Thyroid gland (tissue), 4 donors: ENCODE results near the gene LAMA3. TPM values are rescaled to one million over a fixed set of nuclear protein-coding genes. Genes with fewer than 3 reads are reported as not detected.
A peak's percentile ranks its signal among the peaks of the same experiment; 100 is the strongest.

Experiments
- DNase-seq, 2 donors: peaks; one replicate each; pipeline ENCODE4 v3.0.0-alpha.2; 2019
- H3K27ac ChIP-seq, 3 donors: fragments of 200-600 bp; sonication (generic); 1 replicate in 2 of 3; 2 replicates in 1 of 3; pipeline ENCODE4 v1.5.1; 2016 to 2019; ENCODE audit warnings: mild to moderate bottlenecking in 1 of 3, moderate library complexity in 1 of 3
- H3K27me3 ChIP-seq: fragments of 200-600 bp; sonication (generic); one replicate; pipeline ENCODE4 v1.5.1; 2019
- H3K36me3 ChIP-seq, 2 donors: fragments of 200-600 bp; sonication (generic); one replicate each; pipeline ENCODE4 v1.5.1; 2016 to 2019
- H3K4me1 ChIP-seq, 2 donors: fragments of 200-600 bp; sonication (generic); one replicate each; pipeline ENCODE4 v1.5.1; 2017 to 2019
- H3K4me3 ChIP-seq, 3 donors: fragments of 200-600 bp; sonication (generic); replicated peaks in 1 of 3; 1 replicate in 2 of 3; 2 replicates in 1 of 3; pipeline ENCODE4 v1.5.1; 2016; ENCODE audit warnings: mild to moderate bottlenecking in 1 of 3
- H3K9me3 ChIP-seq: fragments of 200-600 bp; sonication (generic); one replicate; pipeline ENCODE4 v1.5.1; 2017
- POLR2A ChIP-seq, 2 donors: fragments of 450-650 bp; IDR thresholded peaks; one replicate each; pipeline ENCODE4 v1.6.1; 2017; ENCODE audit warnings: antibody characterized with exemption in 2 of 2, mild to moderate bottlenecking in 2 of 2, moderate library complexity in 1 of 2
- WGBS, 2 donors: methylation state at CpG; one replicate each; pipeline ENCODE4 v1.1.5; 2017; 5-methylcytosine and 5-hydroxymethylcytosine counted together
- intact Hi-C: fragments of 100-400 bp; cut with DNase I; formaldehyde crosslinking; loops from one replicate; pipeline ENCODE4 v1.15.1; 2023
- total RNA-seq, 4 donors: library from RNA; depleted of rRNA; stranded (reverse); fragments of >200 nt; gene quantifications; one replicate each; pipeline ENCODE4 v1.2.3, GENCODE V29; 2016
- TF ChIP-seq, protein P1 (sequence below), 6 experiments: fragments of 200-600 bp in 3 of 6; fragments of 450-650 bp in 3 of 6; sonication (generic) in 3 of 6; IDR thresholded peaks; one replicate each; pipeline ENCODE4 v1.5.1; 2016 to 2019; ENCODE audit warnings: antibody characterized with exemption in 6 of 6, mild to moderate bottlenecking in 2 of 6, inconsistent platforms in 1 of 6, moderate library complexity in 1 of 6

Gene LAMA3
- total RNA-seq, 4 donors from 2014 or later: 7.5 to 12.1 (median 8.9) TPM

DNA sequence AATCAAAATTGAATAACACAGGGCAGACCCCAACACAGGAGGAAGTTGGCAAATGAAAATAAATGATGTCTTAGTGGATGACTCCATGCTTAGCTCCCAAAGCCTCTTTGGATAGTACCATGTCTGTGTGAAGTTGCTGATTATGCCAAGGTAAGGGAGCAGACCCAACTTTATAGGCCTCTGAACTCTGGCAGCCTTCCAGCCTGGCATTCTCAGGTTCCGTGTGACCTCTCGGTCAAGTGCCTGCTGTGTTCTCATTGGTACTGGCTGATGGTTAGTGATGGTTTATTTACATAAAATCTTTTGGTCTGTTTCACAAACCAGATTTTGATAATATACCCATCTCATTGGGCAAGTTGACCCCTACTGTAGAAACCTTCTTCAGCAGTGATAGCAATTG, 213.1 kb downstream of the LAMA3 start:
- no peaks in the 10 kb centered on the region for H3K9me3 ChIP-seq
- intact Hi-C loops: no loop called here
- no peaks in the 10 kb centered on the region for H3K27me3 ChIP-seq
- WGBS, 2 donors: 61 to 73% methylated on average over 2 of the region's 2 CpGs
- H3K27ac ChIP-seq: no peak overlapping the region
- H3K36me3 ChIP-seq: no peaks in the 10 kb centered on the region
- TF ChIP-seq, protein P1, sequence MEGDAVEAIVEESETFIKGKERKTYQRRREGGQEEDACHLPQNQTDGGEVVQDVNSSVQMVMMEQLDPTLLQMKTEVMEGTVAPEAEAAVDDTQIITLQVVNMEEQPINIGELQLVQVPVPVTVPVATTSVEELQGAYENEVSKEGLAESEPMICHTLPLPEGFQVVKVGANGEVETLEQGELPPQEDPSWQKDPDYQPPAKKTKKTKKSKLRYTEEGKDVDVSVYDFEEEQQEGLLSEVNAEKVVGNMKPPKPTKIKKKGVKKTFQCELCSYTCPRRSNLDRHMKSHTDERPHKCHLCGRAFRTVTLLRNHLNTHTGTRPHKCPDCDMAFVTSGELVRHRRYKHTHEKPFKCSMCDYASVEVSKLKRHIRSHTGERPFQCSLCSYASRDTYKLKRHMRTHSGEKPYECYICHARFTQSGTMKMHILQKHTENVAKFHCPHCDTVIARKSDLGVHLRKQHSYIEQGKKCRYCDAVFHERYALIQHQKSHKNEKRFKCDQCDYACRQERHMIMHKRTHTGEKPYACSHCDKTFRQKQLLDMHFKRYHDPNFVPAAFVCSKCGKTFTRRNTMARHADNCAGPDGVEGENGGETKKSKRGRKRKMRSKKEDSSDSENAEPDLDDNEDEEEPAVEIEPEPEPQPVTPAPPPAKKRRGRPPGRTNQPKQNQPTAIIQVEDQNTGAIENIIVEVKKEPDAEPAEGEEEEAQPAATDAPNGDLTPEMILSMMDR (IDR thresholded peaks at IDR 0.05): no peak
- no peak for TF ChIP-seq POLR2A (IDR thresholded peaks at IDR 0.05)
- no peak overlapping the region for H3K4me3 ChIP-seq
- DNase-seq: peak; percentile 62 to 63
- no peaks in the 10 kb centered on the region for H3K4me1 ChIP-seq

DNA sequence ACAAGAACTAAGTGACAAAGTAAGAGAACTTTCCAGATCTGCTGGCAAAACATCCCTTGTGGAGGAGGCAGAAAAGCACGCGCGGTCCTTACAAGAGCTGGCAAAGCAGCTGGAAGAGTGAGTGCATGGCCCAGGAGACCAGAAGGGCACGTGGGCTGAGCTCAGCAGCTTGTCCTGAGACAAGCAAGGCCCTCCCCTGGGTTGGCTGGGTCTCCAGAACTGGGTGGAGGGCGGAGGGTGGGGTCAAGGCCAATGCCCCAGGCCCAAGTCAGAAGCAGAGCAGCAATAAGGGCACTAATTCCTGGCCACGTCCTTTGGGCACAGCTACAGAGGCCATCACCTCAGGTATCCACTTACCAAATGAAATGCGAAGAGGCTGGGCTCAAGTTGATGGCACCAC, 214.7 kb downstream of the LAMA3 start:
- Histone ChIP-seq H3K9me3 (no peaks in the 10 kb centered on the region), H3K4me3 (no peak overlapping the region), H3K36me3 (no peaks in the 10 kb centered on the region), H3K27ac (no peak overlapping the region), H3K27me3 (no peaks in the 10 kb centered on the region), H3K4me1 (no peaks in the 10 kb centered on the region)
- TF ChIP-seq, protein P1 (IDR thresholded peaks at IDR 0.05): no peak
- TF ChIP-seq POLR2A (IDR thresholded peaks at IDR 0.05): no peak
- intact Hi-C loops: no loop called here
- WGBS, 2 donors: 80 to 87% methylated on average over 7 of the region's 7 CpGs
- no peak for DNase-seq

DNA sequence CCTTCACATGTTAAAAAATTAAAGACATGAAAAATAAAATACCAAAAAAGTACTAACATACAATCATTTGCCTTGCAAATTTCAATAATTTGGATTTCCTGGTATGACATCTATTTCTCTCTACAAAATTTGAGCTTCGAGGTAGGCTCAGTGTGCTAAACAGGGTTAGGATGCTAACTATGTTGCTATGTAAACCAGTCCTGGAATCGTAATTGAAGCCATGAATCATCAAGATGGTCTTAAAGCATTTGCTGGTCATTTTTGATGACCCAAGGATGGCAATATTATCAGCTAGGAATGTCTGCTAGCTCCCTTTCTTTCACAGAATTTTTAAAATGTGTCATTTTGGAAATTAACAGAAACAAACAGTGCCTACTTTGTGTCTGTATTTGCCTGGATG, 217.4 kb downstream of the LAMA3 start:
- TF ChIP-seq, protein P1 (IDR thresholded peaks at IDR 0.05): no peak
- TF ChIP-seq POLR2A (IDR thresholded peaks at IDR 0.05): no peak

DNA sequence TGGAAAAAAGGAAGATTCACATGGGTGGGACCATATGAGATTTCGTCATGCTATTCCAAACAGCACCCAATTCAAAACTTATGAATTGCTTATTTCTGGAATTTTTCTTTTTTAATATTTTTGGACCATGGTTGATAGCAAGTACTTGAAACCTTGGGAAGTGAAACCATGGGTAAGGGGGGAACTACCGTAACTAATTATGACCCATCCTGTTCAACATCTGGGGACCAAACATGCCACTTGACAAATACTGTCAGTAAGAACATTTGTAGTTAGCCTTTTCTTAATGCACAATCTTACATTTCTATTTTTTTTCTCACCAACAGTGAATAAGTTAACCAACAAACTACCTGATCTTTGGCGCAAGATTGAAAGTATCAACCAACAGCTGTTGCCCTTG, 219.6 kb downstream of the LAMA3 start:
- no peak overlapping the region for H3K27ac ChIP-seq

More for the DNA sequence above, 217.4 kb downstream of the LAMA3 start:
- intact Hi-C loops: no loop called here
- Histone ChIP-seq H3K4me1 (no peaks in the 10 kb centered on the region), H3K9me3 (no peaks in the 10 kb centered on the region), H3K4me3 (no peak overlapping the region), H3K27me3 (no peaks in the 10 kb centered on the region), H3K27ac (no peak overlapping the region), H3K36me3 (no peaks in the 10 kb centered on the region)
- WGBS, 2 donors: 92 to 94% methylated on average over 2 of the region's 2 CpGs
- no peak for DNase-seq

DNA sequence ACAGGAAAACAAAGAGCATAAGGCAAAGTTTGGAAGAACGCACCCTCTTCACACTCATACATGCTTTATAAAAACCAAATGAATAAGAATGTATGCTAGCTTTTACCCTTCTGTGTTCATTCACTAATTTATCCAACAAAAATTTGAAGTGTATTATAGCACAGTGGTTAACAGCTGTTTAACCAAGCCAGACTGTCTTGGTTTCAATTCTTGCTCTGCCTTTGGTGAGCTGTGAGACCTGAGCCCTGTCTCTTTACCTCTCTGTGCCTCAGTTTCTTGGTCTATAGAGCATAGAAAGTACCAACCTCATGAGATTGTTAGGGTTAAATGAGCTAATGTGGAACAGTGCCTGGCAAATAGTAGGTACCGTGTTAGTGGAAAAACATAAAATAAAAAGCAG, 220.8 kb downstream of the LAMA3 start:
- TF ChIP-seq, protein P1 (IDR thresholded peaks at IDR 0.05): no peak
- TF ChIP-seq POLR2A (IDR thresholded peaks at IDR 0.05): no peak
- no peak for DNase-seq
- no peaks in the 10 kb centered on the region for H3K4me1 ChIP-seq
- H3K27ac ChIP-seq: no peak overlapping the region
- no peaks in the 10 kb centered on the region for H3K9me3 ChIP-seq
- intact Hi-C loops: loop anchor here (10.0 kb wide), 1 partner anchor 95 kb away; no protein-coding TSS in a partner anchor
- no peaks in the 10 kb centered on the region for H3K36me3 ChIP-seq
- no peaks in the 10 kb centered on the region for H3K27me3 ChIP-seq
- 46 to 69% methylated on average over 2 of the region's 2 CpGs for WGBS, 2 donors
- H3K4me3 ChIP-seq: no peak overlapping the region

More for the DNA sequence above, 219.6 kb downstream of the LAMA3 start:
- intact Hi-C loops: no loop called here
- Histone ChIP-seq H3K27me3 (no peaks in the 10 kb centered on the region), H3K36me3 (no peaks in the 10 kb centered on the region), H3K9me3 (no peaks in the 10 kb centered on the region), H3K4me3 (no peak overlapping the region), H3K4me1 (no peaks in the 10 kb centered on the region)
- no peak for DNase-seq
- no peak for TF ChIP-seq POLR2A (IDR thresholded peaks at IDR 0.05)
- TF ChIP-seq, protein P1 (IDR thresholded peaks at IDR 0.05): no peak
- WGBS, 2 donors: 96 to 97% methylated on average over 3 of the region's 3 CpGs
